Measurements from ENCODE around the gene RPS16. TPM values are rescaled to one million over a fixed set of nuclear protein-coding genes. Genes with fewer than 3 reads are reported as not detected.

RPS16 gene
- polyA plus RNA-seq, 3 donors, result 689 to 2,619 (median 1,038) TPM

GRCh38 chr19:39425744-39426143 is 10.0 kb downstream of the RPS16 start:
- peaks cover 15% of the 10 kb centered on the region for H4K20me1 ChIP-seq (ENCODE audit: insufficient read depth, low read length)
- no peak for TF ChIP-seq CTCF (IDR thresholded peaks at IDR 0.05)
- H3K27ac ChIP-seq (ENCODE audit: low read depth in 1 of 2, low read length in 2 of 2), result no peak overlapping the region
- peaks cover 0 to 7% of the 10 kb centered on the region in 2 donors for H3K27me3 ChIP-seq (ENCODE audit: control insufficient read depth in 2 of 2, insufficient read depth in 2 of 2, low read length in 2 of 2)
- peaks cover 8% of the 10 kb centered on the region for H3K4me1 Mint-ChIP-seq
- no peak overlapping the region for H2AFZ ChIP-seq (ENCODE audit: insufficient read depth, low read depth, low read length, poor library complexity, severe bottlenecking)
- no peaks in the 10 kb centered on the region for H3K79me2 ChIP-seq (ENCODE audit: insufficient read depth, low read length)
- peak overlapping the region in 1 of 7 donors; percentile 13 for H3K27ac Mint-ChIP-seq
- H3K36me3 Mint-ChIP-seq, result peaks cover 26 to 31% of the 10 kb centered on the region in 2 donors
- no peaks in the 10 kb centered on the region for H3K9me3 ChIP-seq (replicated peaks in 1 of 2; ENCODE audit: control insufficient read depth in 1 of 2, insufficient read depth in 1 of 2, low read length in 2 of 2)
- no peak overlapping the region for H3K4me2 ChIP-seq (replicated peaks; ENCODE audit: extremely low read depth, low read length, poor library complexity, severe bottlenecking)
- H3K27me3 Mint-ChIP-seq (ENCODE audit: low read depth in 3 of 3), result peaks cover 2 to 6% (median 4%) of the 10 kb centered on the region in 3 donors
- H3K4me3 ChIP-seq (replicated peaks in 1 of 3; ENCODE audit: low read depth in 2 of 3, low read length in 3 of 3), result no peak overlapping the region
- H3K36me3 ChIP-seq (replicated peaks in 1 of 2; ENCODE audit: control insufficient read depth in 1 of 2, insufficient read depth in 2 of 2, low read length in 2 of 2), result peaks cover 25 to 38% of the 10 kb centered on the region in 2 donors
- DNase-seq, result no peak
- H3K4me1 ChIP-seq (ENCODE audit: control insufficient read depth in 1 of 2, insufficient read depth in 2 of 2, low read length in 2 of 2), result peaks cover 7 to 9% of the 10 kb centered on the region in 2 donors
- intact Hi-C loops (cut with micrococcal nuclease), result no loop called here
- H3K9me3 Mint-ChIP-seq, result peaks cover 0 to 2% (median 0%) of the 10 kb centered on the region in 7 donors
- no peak overlapping the region for H3K9ac ChIP-seq (ENCODE audit: insufficient read depth, low read length, poor library complexity, severe bottlenecking)
- no peak overlapping the region for H3K4me3 Mint-ChIP-seq
- 98% methylated on average over 7 of the region's 7 CpGs for WGBS (ENCODE audit: insufficient coverage)

- 91% methylated on average over 11 of the region's 16 CpGs for WGBS (ENCODE audit: insufficient coverage)
- no peak overlapping the region for H2AFZ ChIP-seq (ENCODE audit: insufficient read depth, low read depth, low read length, poor library complexity, severe bottlenecking)
- H3K4me1 ChIP-seq (ENCODE audit: control insufficient read depth in 1 of 2, insufficient read depth in 2 of 2, low read length in 2 of 2), result peaks cover 0 to 2% of the 10 kb centered on the region in 2 donors
- H3K36me3 Mint-ChIP-seq, result peaks cover 29 to 39% of the 10 kb centered on the region in 2 donors
- intact Hi-C loops (cut with micrococcal nuclease), result no loop called here
- peaks cover 0 to 7% of the 10 kb centered on the region in 2 donors for H3K27me3 ChIP-seq (ENCODE audit: control insufficient read depth in 2 of 2, insufficient read depth in 2 of 2, low read length in 2 of 2)
- peaks cover 0 to 2% (median 0%) of the 10 kb centered on the region in 7 donors for H3K9me3 Mint-ChIP-seq
- peaks cover 2 to 6% (median 4%) of the 10 kb centered on the region in 3 donors for H3K27me3 Mint-ChIP-seq (ENCODE audit: low read depth in 3 of 3)
- H3K79me2 ChIP-seq (ENCODE audit: insufficient read depth, low read length), result no peaks in the 10 kb centered on the region
- H3K4me2 ChIP-seq (replicated peaks; ENCODE audit: extremely low read depth, low read length, poor library complexity, severe bottlenecking), result no peak overlapping the region
- H3K9ac ChIP-seq (ENCODE audit: insufficient read depth, low read length, poor library complexity, severe bottlenecking), result no peak overlapping the region
- TF ChIP-seq CTCF (IDR thresholded peaks at IDR 0.05), result no peak
- H3K27ac Mint-ChIP-seq, result peak overlapping the region in 1 of 7 donors; percentile 5
- H3K4me3 ChIP-seq (replicated peaks in 1 of 3; ENCODE audit: low read depth in 2 of 3, low read length in 3 of 3), result no peak overlapping the region
- H3K36me3 ChIP-seq (replicated peaks in 1 of 2; ENCODE audit: control insufficient read depth in 1 of 2, insufficient read depth in 2 of 2, low read length in 2 of 2), result peaks cover 25 to 44% of the 10 kb centered on the region in 2 donors
- H3K4me3 Mint-ChIP-seq, result no peak overlapping the region
- H3K27ac ChIP-seq (ENCODE audit: low read depth in 1 of 2, low read length in 2 of 2), result no peak overlapping the region
- H3K9me3 ChIP-seq (replicated peaks in 1 of 2; ENCODE audit: control insufficient read depth in 1 of 2, insufficient read depth in 1 of 2, low read length in 2 of 2), result no peaks in the 10 kb centered on the region
- DNase-seq, result no peak
- H3K4me1 Mint-ChIP-seq, result no peaks in the 10 kb centered on the region
- peaks cover 22% of the 10 kb centered on the region for H4K20me1 ChIP-seq (ENCODE audit: insufficient read depth, low read length)
Measured at GRCh38 chr19:39424934-39425333, 10.8 kb downstream of the RPS16 start.
